NCI-H1105 treated with DMSO at 0.1 percent for 48 hours (cell line): ENCODE data around the gene TSKS.

ENCODE experiments used
- DNase-seq: peaks from one replicate; lab custom pipeline; 2025; lab: John Stamatoyannopoulos, UW

Gene TSKS

DNA sequence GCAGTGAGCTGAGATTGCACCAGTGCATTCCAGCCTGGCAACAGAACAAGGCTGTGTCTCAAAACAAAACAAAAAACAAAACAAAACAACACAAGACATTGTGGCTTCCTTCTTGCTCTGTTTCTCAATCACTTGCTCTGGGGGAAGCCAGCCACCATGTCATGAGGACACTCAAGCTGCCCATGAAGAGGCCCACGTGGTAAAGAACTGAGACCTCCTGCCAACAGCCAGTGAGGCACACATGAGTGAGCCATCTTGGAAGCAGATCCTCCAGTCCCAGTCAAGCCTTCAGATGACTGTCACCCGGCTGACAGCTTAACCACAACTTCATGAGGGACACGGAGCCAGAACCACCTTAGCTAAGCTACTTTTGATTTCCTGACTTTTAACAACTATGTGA, 47.0 kb downstream of the TSKS start:
- DNase-seq: no peak

DNA sequence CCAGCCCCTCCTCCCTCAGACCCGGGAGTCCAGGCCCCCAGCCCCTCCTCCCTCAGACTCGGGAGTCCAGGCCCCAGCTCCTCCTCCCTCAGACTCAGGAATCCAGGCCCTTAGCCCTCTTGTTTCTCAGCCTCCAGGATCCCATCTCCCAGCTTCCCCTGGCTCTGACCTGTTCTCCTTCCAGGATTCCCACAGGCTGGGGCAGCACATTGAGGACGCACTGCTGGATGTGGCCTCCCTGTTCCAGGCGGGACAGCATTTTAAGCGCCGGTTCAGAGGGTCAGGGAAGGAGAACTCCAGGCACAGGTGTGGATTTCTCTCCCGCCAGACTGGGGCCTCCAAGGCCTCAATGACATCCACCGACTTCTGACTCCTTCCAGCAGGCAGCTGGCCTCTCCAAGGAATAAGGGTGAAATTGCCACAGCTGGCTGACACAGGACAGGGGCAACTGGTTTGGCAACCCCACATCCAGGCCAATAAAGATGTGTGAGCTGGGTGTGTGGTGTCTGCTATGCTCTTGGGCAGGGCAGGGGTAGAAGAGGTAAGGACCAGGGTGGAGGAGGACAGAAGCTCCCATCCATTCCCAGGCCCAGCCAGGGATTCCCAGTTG, 49.8 kb downstream of the TSKS start:
- no peak for DNase-seq

DNA sequence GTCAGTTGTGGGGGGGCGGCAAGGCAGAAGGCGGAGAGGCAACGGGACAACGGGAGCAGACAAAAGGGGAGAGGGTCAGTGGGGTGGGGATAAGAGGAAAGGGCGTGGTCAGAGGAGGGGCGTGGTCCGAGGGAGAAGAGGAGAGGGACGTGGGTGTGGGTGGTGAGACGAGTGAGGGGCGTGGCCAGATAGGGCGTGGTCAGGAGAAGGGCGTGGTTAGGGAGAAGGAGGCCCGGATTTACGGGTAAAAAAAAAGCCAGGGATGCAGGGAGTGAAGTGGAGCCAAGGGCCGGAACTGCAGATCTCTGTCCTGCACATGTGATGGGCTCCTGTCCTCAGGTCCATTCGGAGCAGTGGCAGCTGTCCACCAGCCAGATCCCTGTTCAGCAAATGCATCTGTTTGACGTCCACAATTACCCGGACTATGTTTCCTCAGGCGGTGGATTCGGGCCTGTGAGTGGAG, 50.7 kb downstream of the TSKS start:
- DNase-seq: no peak

DNA sequence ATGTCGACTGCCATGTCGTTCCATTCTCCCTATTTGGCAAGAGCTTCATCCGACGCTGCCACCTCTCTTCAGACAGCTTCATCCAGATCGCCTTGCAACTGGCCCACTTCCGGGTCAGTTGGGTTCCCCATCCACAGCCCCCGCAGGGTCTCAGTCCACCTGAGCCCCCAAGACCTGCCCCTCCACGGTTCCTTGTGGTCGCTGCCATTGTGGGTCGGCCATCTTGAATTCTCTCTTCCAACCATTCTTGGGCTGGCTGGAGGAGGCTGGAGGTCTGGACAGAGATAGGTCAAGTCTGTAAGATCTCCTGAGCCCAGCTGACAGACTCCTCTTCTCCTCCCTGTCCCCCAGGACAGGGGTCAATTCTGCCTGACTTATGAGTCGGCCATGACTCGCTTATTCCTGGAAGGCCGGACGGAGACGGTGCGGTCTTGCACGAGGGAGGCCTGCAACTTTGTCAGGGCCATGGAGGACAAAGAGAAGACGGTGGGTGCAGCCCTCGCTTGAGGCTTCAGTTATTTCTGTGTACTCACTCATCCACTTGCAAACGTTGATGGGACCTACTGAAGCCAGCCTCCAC, 52.6 kb downstream of the TSKS start:
- no peak for DNase-seq

DNA sequence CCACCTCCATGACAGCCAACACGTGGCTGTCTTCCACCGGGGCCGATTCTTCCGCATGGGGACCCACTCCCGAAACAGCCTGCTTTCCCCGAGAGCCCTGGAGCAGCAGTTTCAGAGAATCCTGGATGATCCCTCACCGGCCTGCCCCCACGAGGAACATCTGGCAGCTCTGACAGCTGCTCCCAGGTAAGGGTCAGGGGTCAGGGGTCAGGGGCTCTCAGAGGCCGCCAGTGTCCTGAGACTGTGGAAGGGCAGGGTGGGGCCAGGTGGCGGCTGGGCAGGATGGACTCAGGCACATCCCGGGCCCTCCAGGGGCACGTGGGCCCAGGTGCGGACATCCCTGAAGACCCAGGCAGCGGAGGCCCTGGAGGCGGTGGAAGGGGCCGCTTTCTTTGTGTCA, 57.2 kb downstream of the TSKS start:
- DNase-seq: no peak

DNA sequence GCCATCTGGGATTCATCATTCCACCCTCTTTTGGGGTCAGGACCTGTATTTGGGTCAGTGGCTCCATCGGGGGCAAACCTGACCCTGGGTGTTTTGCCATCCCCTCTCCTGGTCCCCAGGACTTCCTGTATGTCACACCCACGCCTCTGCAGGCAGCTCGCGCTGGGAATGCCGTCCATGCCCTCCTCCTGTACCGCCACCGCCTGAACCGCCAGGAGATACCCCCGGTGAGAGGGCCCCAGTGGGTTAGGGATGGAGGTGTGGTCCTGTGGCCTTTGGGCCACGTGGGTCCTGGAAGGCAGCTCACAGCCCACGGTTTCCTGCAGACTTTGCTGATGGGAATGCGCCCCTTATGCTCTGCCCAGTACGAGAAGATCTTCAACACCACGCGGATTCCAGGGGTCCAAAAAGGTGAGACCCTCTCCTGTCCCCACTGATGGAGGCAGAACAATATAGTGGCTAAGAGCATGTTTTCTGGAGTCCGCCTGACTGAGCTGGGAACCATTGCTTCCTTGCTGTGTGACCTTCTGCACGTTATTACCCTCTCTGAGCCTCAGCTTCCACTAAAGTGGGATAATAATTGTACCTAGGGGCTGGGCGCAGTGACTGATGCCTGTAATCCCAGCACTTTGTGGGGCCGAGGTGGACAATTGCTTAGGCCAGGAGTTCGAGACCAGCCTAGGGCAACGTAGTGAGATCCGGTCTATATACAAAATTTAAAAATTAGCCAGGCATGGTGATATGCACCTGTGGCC, 58.0 kb downstream of the TSKS start:
- DNase-seq: no peak

DNA sequence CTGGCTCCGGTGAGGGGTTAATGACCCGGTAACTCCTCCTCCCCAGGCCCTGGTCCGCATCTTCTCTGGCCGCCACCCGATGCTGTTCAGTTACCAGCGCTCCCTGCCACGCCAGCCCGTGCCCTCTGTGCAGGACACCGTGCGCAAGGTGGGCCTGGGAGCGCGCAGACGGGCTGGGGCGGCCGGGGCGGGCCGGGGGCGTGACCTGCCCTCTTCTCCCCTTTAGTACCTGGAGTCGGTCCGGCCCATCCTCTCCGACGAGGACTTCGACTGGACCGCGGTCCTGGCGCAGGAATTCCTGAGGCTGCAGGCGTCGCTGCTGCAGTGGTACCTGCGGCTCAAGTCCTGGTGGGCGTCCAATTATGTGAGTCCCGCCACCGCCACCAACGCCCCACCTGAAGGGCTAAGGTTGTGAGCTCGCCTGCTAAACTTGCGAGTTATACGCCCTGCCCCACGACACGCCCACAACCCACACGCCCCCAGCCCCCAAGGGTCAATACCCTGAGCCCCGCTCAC, 61.8 kb downstream of the TSKS start:
- no peak for DNase-seq

DNA sequence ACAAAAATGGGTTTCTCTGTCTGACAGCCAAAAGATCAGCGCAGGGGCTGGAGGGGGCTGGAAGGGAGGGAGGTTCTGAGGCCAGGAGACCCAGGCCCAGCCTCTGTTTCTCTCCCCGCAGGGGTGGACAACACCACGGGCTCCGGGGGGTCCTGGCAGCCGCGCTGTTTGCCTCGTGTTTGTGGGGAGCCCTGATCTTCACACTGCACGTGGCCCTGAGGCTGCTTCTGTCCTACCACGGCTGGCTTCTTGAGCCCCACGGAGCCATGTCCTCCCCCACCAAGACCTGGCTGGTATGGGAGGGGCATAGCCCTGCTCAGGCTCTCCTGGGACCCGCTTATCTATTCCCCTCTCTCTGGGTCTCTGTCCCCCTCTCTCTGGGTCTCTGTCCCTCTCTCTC, 62.5 kb downstream of the TSKS start:
- no peak for DNase-seq

DNA sequence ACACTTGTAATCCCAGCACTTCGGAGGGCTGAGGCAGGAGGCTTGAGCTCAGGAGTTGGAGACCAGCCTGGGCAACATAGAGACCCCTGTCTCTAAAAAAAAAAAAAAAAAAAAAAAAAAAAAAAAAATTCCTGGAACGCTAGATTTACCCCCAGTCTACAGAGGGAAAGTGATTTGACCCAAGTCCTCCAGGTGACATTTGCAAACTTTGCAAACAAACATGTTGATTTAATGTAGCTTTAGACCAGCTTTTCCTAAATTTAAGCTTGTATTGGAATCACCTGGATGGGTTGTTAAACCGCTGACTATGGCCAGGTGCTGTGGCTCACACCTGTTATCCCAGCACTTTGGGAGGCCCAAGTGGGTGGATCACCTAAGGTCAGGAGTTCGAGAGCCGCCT, 63.7 kb downstream of the TSKS start:
- no peak for DNase-seq

DNA sequence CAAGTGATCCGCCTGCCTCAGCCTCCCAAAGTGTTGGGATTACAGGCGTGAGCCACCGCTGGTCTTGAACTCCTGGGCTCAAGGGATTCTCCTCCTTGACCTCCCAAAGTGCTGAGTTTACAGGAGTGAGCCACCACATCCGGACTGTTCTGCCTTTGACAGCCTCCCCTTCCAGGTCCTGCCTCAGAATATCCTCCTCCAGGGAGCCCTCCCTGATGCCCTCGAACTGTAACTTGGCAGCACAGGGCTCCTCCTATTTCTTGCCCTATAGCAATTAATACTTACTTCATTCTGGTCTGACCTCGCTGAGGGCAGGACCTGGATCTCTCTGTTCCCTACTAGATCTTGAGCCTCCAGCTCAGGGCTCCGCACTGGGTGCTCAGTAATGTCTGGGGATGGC, 66.2 kb downstream of the TSKS start:
- no peak for DNase-seq

DNA sequence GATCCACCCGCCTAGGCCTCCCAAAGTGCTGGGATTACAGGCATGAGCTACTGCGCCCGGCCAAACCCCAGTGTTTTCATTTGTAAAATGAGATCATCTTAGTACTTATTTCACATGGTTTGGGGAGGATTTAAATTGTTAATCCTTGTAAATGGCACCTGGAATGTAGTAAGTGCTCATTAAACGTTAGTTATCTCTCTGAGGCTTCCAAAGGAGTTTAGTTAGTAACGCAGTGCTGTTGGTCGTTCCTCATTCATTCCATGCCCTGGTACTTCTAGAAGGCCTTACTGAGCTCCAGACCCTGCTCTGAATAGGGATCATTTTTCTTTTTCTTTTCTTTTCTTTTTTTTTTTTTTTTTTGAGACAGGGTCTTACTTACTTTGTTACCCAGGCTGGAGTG, 67.0 kb downstream of the TSKS start:
- DNase-seq: no peak

DNA sequence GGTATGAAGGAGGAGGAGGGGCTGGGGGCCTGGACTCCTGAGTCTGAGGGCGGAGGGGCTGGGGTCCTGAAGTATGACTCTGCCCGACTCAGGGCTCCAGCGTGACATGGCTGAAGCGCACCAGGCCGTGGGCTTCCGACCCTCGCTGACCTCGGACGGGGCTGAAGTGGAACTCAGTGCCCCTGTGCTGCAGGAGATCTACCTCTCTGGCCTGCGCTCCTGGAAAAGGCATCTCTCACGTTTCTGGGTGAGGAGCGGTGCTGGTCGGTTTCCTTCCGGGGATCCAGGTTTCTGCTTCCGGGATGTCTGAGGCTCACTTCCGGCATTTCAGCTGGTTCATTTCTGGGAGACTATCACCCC, 71.0 kb downstream of the TSKS start:
- no peak for DNase-seq

DNA sequence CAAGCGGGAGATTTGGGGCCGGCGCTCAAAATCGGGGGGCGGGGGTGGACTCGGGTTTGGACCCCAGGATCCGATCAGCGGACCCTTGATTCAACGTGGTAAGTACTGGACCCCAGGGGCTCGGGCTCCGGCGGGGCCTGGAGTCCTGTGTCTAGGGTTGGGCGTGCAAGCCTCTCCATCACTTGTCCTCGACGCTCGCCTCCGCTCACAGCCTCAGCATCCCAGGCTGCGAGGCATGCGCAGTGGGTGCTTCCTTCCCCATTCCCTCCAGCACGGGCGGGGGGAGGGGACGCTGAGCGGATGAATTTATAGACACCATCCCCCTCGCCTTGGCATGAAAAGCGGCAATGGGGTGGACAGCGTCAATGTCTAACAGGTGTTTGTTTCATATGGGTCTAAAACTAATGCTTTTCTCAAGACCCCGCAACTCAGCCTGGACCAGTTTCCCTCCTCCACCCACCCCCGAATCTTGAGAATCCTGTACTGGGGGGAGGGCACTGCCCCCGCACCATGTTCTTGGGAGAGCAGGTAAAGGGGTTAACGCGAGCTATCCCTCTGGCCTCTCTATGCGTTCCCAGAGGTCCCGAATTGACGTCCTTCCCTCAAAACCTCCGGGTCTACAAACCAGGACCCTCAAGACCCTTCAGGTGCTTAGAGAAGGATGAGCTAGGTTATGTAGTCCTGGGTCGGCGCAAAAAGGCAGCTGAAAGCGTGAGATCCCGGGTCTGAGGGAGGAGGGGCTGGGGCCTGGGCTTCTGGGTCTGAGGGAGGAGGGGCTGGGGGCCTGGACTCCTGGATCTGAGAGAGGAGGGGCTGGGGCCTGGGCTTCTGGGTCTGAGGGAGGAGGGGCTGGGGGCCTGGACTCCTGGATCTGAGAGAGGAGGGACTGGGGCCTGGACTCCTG, 71.6 kb downstream of the TSKS start:
- peak; percentile 78 for DNase-seq

DNA sequence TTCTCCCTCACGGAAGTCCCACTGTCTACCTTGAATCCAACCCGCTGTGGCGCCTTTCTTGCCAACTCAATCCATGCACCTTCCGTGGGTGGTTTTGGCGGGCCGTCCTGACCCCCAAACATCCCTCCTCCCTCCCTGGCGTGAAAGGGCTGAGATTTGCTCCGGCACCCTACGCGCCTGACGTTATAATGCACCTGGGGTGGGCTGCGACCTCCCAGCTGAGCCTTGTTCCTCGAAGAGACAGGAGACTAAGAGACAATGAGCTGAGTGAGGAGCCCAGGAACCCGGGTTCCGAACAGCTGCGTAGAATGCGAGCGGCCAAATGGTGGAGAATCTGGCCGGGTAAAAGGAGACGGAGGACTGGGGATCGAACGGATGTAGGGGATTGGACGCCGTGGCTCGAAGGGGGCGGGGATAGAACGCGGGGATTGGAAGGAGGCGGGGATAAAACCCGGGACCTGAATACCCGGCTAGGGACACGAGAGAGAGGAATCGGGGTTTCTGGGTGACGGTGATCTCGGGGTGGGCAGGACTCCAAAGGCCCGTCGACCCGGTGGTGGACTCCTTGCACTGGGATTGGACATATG, 72.4 kb downstream of the TSKS start, which contains the start of gene CPT1C:
TSS of gene CPT1C (plus strand) at position 461 of the 587 bp plus-strand sequence. CDS start 1,137 bp downstream, outside the sequence.
- peak; percentile 90 for DNase-seq

DNA sequence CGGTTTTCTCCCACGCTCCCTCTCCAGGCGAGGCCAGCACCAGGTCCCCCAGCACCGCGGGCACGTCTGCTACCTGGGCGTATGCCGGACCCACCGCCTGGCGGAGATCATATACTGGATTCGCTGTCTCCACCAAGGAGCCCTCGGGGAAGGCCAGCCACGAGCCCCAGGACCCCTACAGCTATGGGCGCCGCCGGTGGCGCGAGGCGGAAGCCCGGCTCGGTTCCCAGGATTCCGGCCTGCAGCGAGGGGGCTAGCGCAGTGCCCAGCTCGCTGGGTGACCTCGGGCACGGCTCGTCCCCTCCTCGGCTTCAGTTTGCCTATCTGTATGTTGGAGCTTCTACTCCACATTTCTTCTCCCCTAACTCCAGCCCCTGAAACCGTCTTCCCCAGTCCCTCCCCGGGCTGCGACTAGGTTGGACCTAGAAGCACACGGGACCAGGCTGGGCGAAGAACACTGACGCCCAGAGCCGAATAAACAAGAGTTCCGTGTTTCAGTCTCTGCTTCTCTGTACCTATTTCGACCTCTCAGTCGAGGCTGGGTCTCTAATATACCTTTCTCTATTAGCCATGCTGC, 72.9 kb downstream of the TSKS start:
- DNase-seq: no peak
